ENCODE results near the gene HBZ. TPM values are rescaled to one million over a fixed set of nuclear protein-coding genes. Genes with fewer than 3 reads are reported as not detected.

The HBZ gene
- total and polyA plus RNA-seq, 4 donors: 0.09 to 9.2 (median 0.37) TPM; not detected in 1

DNA sequence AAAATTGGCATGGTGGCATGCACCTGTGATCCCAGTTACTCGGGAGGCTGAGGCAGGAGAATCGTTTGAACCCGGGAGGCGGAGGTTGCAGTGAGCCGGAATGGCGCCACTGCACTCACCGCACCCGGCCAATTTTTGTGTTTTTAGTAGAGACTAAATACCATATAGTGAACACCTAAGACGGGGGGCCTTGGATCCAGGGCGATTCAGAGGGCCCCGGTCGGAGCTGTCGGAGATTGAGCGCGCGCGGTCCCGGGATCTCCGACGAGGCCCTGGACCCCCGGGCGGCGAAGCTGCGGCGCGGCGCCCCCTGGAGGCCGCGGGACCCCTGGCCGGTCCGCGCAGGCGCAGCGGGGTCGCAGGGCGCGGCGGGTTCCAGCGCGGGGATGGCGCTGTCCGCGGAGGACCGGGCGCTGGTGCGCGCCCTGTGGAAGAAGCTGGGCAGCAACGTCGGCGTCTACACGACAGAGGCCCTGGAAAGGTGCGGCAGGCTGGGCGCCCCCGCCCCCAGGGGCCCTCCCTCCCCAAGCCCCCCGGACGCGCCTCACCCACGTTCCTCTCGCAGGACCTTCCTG, 27.7 kb downstream of the HBZ start, which contains the start of gene HBQ1:
Gene HBQ1 (plus strand): TSS at position 359 of the 575 bp plus-strand sequence. CDS start 28 bp downstream, at position 387.
- no peak for TF ChIP-seq CTCF (IDR thresholded peaks at IDR 0.05; ENCODE audit: control extremely low read depth, extremely low read depth)
- Histone ChIP-seq H3K9ac (ENCODE audit: insufficient read depth in 1 of 2, low read length in 2 of 2) (no peak within 1 kb of the TSS), H3K27ac (ENCODE audit: low read depth in 1 of 2, low read length in 1 of 2) (no peak within 1 kb of the TSS), H3K9me3 (ENCODE audit: control insufficient read depth in 4 of 4, insufficient read depth in 3 of 4, low read length in 3 of 4) (peaks cover 0 to 2% (median 0%) of the 10 kb centered on the region in 4 donors), H3K27me3 (ENCODE audit: control insufficient read depth in 3 of 3, insufficient read depth in 3 of 3, low read length in 2 of 3) (peaks cover under 1 to 33% (median 30%) of the 10 kb centered on the region in 3 donors), H3K4me1 (ENCODE audit: control insufficient read depth in 5 of 5, insufficient read depth in 5 of 5, low read length in 5 of 5) (peaks cover 0 to 14% (median 4%) of the 10 kb centered on the region in 5 donors), H3K4me3 (no peak within 1 kb of the TSS), H3K36me3 (ENCODE audit: control insufficient read depth in 4 of 4, insufficient read depth in 4 of 4, low read length in 4 of 4) (no peaks in the 10 kb centered on the region)
- no peak for ATAC-seq (ENCODE audit: insufficient read depth, low FRiP score)
- WGBS, 2 donors: 9 to 10% methylated on average over 38 to 59 of the region's 59 CpGs
- DNase-seq: peak; percentile 33 to 60 (median 39)

- peaks cover 0 to 28% (median 25%) of the 10 kb centered on the region in 3 donors for H3K27me3 ChIP-seq (ENCODE audit: control insufficient read depth in 3 of 3, insufficient read depth in 3 of 3, low read length in 2 of 3)
- no peak overlapping the region for H3K4me3 ChIP-seq
- TF ChIP-seq CTCF (IDR thresholded peaks at IDR 0.05; ENCODE audit: control extremely low read depth, extremely low read depth): no peak
- H3K9ac ChIP-seq (ENCODE audit: insufficient read depth in 1 of 2, low read length in 2 of 2): no peak overlapping the region
- H3K27ac ChIP-seq (ENCODE audit: low read depth in 1 of 2, low read length in 1 of 2): no peak overlapping the region
- DNase-seq: peak; percentile 49 to 73 (median 63)
- ATAC-seq (ENCODE audit: insufficient read depth, low FRiP score): peak; percentile 81
- H3K4me1 ChIP-seq (ENCODE audit: control insufficient read depth in 5 of 5, insufficient read depth in 5 of 5, low read length in 5 of 5): peaks cover 0 to 14% (median 4%) of the 10 kb centered on the region in 5 donors
- H3K36me3 ChIP-seq (ENCODE audit: control insufficient read depth in 4 of 4, insufficient read depth in 4 of 4, low read length in 4 of 4): no peaks in the 10 kb centered on the region
- WGBS, 2 donors: 1 to 2% methylated on average over 71 to 89 of the region's 89 CpGs
- H3K9me3 ChIP-seq (ENCODE audit: control insufficient read depth in 4 of 4, insufficient read depth in 3 of 4, low read length in 3 of 4): peaks cover 0 to 2% (median 0%) of the 10 kb centered on the region in 4 donors
These were observed 28.5 kb downstream of the HBZ start for GRCh38 chr16:180681-181564.

GRCh38 chr16:181565-182021, 29.1 kb downstream of the HBZ start:
- no peak overlapping the region for H3K4me3 ChIP-seq
- no peak overlapping the region for H3K27ac ChIP-seq (ENCODE audit: low read depth in 1 of 2, low read length in 1 of 2)
- H3K36me3 ChIP-seq (ENCODE audit: control insufficient read depth in 4 of 4, insufficient read depth in 4 of 4, low read length in 4 of 4): no peaks in the 10 kb centered on the region
- H3K4me1 ChIP-seq (ENCODE audit: control insufficient read depth in 5 of 5, insufficient read depth in 5 of 5, low read length in 5 of 5): peaks cover 0 to 14% (median 4%) of the 10 kb centered on the region in 5 donors
- no peak for ATAC-seq (ENCODE audit: insufficient read depth, low FRiP score)
- DNase-seq: no peak
- no peak overlapping the region for H3K9ac ChIP-seq (ENCODE audit: insufficient read depth in 1 of 2, low read length in 2 of 2)
- H3K27me3 ChIP-seq (ENCODE audit: control insufficient read depth in 3 of 3, insufficient read depth in 3 of 3, low read length in 2 of 3): peaks cover 0 to 28% (median 25%) of the 10 kb centered on the region in 3 donors
- peaks cover 0 to 2% (median 0%) of the 10 kb centered on the region in 4 donors for H3K9me3 ChIP-seq (ENCODE audit: control insufficient read depth in 4 of 4, insufficient read depth in 3 of 4, low read length in 3 of 4)
- peak; percentile 88 for TF ChIP-seq CTCF (IDR thresholded peaks at IDR 0.05; ENCODE audit: control extremely low read depth, extremely low read depth)
- 8 to 9% methylated on average over 21 to 22 of the region's 22 CpGs for WGBS, 2 donors

Data from lung (tissue), 12 donors.